ENCODE data around the gene GALNT2.

DNA sequence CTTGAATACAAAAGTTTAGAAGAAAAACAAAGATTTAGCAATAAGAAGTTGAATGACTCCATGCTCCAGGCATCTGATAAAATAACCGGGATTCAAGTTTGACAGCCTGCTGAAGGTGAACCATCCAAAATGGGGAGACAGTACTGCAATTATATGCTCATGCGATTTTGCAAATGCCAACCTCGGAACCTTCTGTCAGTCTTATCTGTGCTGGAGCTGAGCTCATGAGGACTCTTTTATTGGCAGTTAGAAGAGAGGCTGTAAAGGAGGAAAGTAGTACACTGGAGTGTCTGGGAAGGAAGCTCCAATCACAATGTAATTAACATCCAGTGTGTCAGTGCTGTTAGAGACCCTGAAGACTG is 170.0 kb downstream of the GALNT2 start:
- TF ChIP-seq, protein P1, sequence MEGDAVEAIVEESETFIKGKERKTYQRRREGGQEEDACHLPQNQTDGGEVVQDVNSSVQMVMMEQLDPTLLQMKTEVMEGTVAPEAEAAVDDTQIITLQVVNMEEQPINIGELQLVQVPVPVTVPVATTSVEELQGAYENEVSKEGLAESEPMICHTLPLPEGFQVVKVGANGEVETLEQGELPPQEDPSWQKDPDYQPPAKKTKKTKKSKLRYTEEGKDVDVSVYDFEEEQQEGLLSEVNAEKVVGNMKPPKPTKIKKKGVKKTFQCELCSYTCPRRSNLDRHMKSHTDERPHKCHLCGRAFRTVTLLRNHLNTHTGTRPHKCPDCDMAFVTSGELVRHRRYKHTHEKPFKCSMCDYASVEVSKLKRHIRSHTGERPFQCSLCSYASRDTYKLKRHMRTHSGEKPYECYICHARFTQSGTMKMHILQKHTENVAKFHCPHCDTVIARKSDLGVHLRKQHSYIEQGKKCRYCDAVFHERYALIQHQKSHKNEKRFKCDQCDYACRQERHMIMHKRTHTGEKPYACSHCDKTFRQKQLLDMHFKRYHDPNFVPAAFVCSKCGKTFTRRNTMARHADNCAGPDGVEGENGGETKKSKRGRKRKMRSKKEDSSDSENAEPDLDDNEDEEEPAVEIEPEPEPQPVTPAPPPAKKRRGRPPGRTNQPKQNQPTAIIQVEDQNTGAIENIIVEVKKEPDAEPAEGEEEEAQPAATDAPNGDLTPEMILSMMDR (IDR thresholded peaks at IDR 0.05), result no peak
- TF ChIP-seq POLR2AphosphoS5 (IDR thresholded peaks at IDR 0.05; ENCODE audit: low read depth, low read length), result no peak
